GM12878 (cell line): ENCODE measurements around the gene CACNA1H. TPM values are rescaled to one million over a fixed set of nuclear protein-coding genes. Genes with fewer than 3 reads are reported as not detected.

Experiments used
- ATAC-seq: fragments of 200-7000 bp; cut with Tn5 transposase; 3 replicates; pipeline ENCODE4 v1.9.1; 2020; ENCODE audit warnings: mild to moderate bottlenecking, moderate library complexity
- BruUV-seq: library from RNA; stranded (reverse); fragments of 400-500 nt; replicated peaks from 2 replicates; lab custom pipeline; 2021; lab: Mats Ljungman, UMichigan
- CTCF ChIA-PET: fragments of 300-600 bp; sonication (Branson Sonifier 250); formaldehyde crosslinking; extraction: SDS; loops from one replicate; lab custom pipeline; 2021; ENCODE audit warnings: inconsistent platforms; lab: Yijun Ruan, JAX
- POLR2A ChIA-PET: fragments of 350-600 bp; formaldehyde crosslinking; extraction: SDS; loops from one replicate; lab custom pipeline; 2021; ENCODE audit warnings: inconsistent platforms; lab: Charles Lee
- RAD21 ChIA-PET: fragments of 300-600 bp; sonication (Branson Sonifier 250); formaldehyde crosslinking; loops from one replicate; lab custom pipeline; 2023; ENCODE audit warnings: antibody characterized with exemption; ENCODE audit not compliant: unreplicated experiment; lab: Charles Lee
- SMC1A ChIA-PET: fragments of 300-600 bp; sonication (Branson Sonifier 250); formaldehyde crosslinking; loops from one replicate; lab custom pipeline; 2023; ENCODE audit not compliant: unreplicated experiment, uncharacterized antibody; lab: Charles Lee
- DNase-seq: peaks from one replicate; pipeline ENCODE4 v3.0.0-alpha.2; 2011; ENCODE audit warnings: low read depth, low spot score
- FAIRE-seq: peaks from 3 replicates; lab custom pipeline; 2011; peaks lifted over from hg19 to GRCh38; lab: Jason Lieb, UNC
- H2AFZ ChIP-seq: 2 replicates; pipeline ENCODE4 v1.6.0; 2011; ENCODE audit warnings: low read depth, low read length, control low read depth; ENCODE audit not compliant: control insufficient read depth
- H3K27ac ChIP-seq: 2 replicates; pipeline ENCODE4 v1.5.1; 2011; ENCODE audit warnings: control low read depth; ENCODE audit not compliant: control insufficient read depth, insufficient read depth
- H3K27me3 ChIP-seq, 2 experiments: replicated peaks in 1 of 2; 2 replicates each; pipeline versions ENCODE4 v1.6.0 to v1.6.1; 2011; ENCODE audit warnings: low read length in 1 of 2; ENCODE audit not compliant: control insufficient read depth in 2 of 2, insufficient read depth in 2 of 2
- H3K36me3 ChIP-seq, 2 experiments: 2 replicates each; pipeline ENCODE4 v1.5.1; 2011; ENCODE audit warnings: low read length in 1 of 2; ENCODE audit not compliant: control insufficient read depth in 2 of 2, insufficient read depth in 2 of 2
- H3K4me1 ChIP-seq: 2 replicates; pipeline ENCODE4 v1.6.1; 2011; ENCODE audit warnings: mild to moderate bottlenecking, low read length, moderate library complexity, mixed read lengths; ENCODE audit not compliant: control insufficient read depth, insufficient read depth
- H3K4me2 ChIP-seq: 2 replicates; pipeline ENCODE4 v1.6.0; 2011; ENCODE audit warnings: control low read depth; ENCODE audit not compliant: control insufficient read depth, insufficient read depth
- H3K4me3 ChIP-seq: fragments of 200-600 bp; sonication (generic); 2 replicates; pipeline ENCODE4 v1.5.1; 2016
- H3K79me2 ChIP-seq: 2 replicates; pipeline ENCODE4 v1.6.0; 2011; ENCODE audit warnings: low read length; ENCODE audit not compliant: control insufficient read depth, insufficient read depth
- H3K9ac ChIP-seq: 2 replicates; pipeline ENCODE4 v1.8.0; 2011; ENCODE audit warnings: low read length, control low read depth, mixed read lengths; ENCODE audit not compliant: control insufficient read depth, insufficient read depth
- H3K9me3 ChIP-seq: replicated peaks from 3 replicates; pipeline ENCODE4 v1.5.1; 2011; ENCODE audit warnings: mild to moderate bottlenecking, low read length; ENCODE audit not compliant: control insufficient read depth, insufficient read depth
- H4K20me1 ChIP-seq: 2 replicates; pipeline ENCODE4 v1.6.0; 2011; ENCODE audit not compliant: control insufficient read depth, insufficient read depth
- BCLAF1 ChIP-seq: fragments of 450-650 bp; IDR thresholded peaks from 2 replicates; pipeline ENCODE4 v1.6.1; 2017; ENCODE audit warnings: antibody characterized with exemption, mild to moderate bottlenecking, moderate library complexity
- CEBPB ChIP-seq, 2 experiments: fragments of 150-350 bp in 1 of 2; IDR thresholded peaks; 2 replicates each; pipeline ENCODE4 v1.6.1; 2012 to 2014; ENCODE audit warnings: low read depth in 2 of 2, low read length in 2 of 2, borderline replicate concordance in 1 of 2, inconsistent platforms in 1 of 2
- CREM ChIP-seq: IDR thresholded peaks from 2 replicates; pipeline ENCODE4 v1.6.1; 2014; ENCODE audit warnings: antibody characterized with exemption, low read depth
- KDM1A ChIP-seq: fragments of 200-600 bp; sonication (generic); IDR thresholded peaks from 2 replicates; pipeline ENCODE4 v1.6.1; 2016; ENCODE audit warnings: borderline replicate concordance
- MTA2 ChIP-seq: fragments of 450-650 bp; IDR thresholded peaks from 2 replicates; pipeline ENCODE4 v1.6.1; 2016; ENCODE audit warnings: low read depth, mild to moderate bottlenecking, moderate library complexity
- NFIC ChIP-seq: IDR thresholded peaks from 2 replicates; pipeline ENCODE4 v1.6.1; 2012; ENCODE audit warnings: low read depth, mild to moderate bottlenecking, inconsistent platforms, low read length, moderate library complexity
- NFXL1 ChIP-seq: fragments of 450-650 bp; IDR thresholded peaks from 2 replicates; pipeline ENCODE4 v1.6.1; 2017; ENCODE audit warnings: antibody characterized with exemption, mild to moderate bottlenecking, borderline replicate concordance
- NFYA ChIP-seq: IDR thresholded peaks from 2 replicates; pipeline ENCODE4 v1.6.1; 2011; ENCODE audit warnings: low read depth, mild to moderate bottlenecking, low read length, improper control_type of control experiment, borderline replicate concordance
- STAT3 ChIP-seq: IDR thresholded peaks from 2 replicates; pipeline ENCODE4 v1.6.1; 2011; ENCODE audit warnings: low read depth, low read length, improper control_type of control experiment
- TBL1XR1 ChIP-seq: IDR thresholded peaks from 2 replicates; pipeline ENCODE4 v1.6.1; 2012; ENCODE audit warnings: low read depth, low read length, improper control_type of control experiment
- YBX1 ChIP-seq: fragments of 450-650 bp; IDR thresholded peaks from 2 replicates; pipeline ENCODE4 v1.6.1; 2016; ENCODE audit warnings: antibody characterized with exemption
- ZNF217 ChIP-seq: fragments of 450-650 bp; IDR thresholded peaks from 2 replicates; pipeline ENCODE4 v1.6.1; 2017; ENCODE audit warnings: antibody characterized with exemption, mild to moderate bottlenecking
- WGBS: methylation state at CpG from one replicate; pipeline ENCODE4 v1.1.6; 2016; ENCODE audit warnings: low lambda C conversion rate; ENCODE audit not compliant: insufficient replicate concordance, insufficient coverage; ENCODE audit errors: missing lambda C conversion rate; 5-methylcytosine and 5-hydroxymethylcytosine counted together
- in situ Hi-C: fragments of 300-500 bp; cut with MboI; formaldehyde crosslinking; loops from 9 replicates; pipeline ENCODE4 v1.14.3; 2018; ENCODE audit warnings: mixed read lengths
- intact Hi-C: fragments of 100-400 bp; cut with micrococcal nuclease; formaldehyde crosslinking; loops from one replicate; pipeline ENCODE4 v1.14.2; 2022; ENCODE audit not compliant: unreplicated experiment
- polyA plus RNA-seq, 11 experiments: library from polyadenylated mRNA; depleted of rRNA in 4 of 11; unstranded in 6 of 11; stranded (reverse) in 5 of 11; fragments of >200 nt; fragmentation: Nextera tagmentation in 4 of 11; fragmentation: Illumina TruSeq in 1 of 11; extraction: Ambion mirVana in 4 of 11; extraction: Trizol in 1 of 11; gene quantifications; 1 replicate in 1 of 11; 2 replicates in 10 of 11; pipeline versions ENCODE4 v1.2.1 to v1.2.3, GENCODE V29; 2011 to 2016; ENCODE audit warnings: inconsistent platforms in 2 of 11, missing spikeins in 2 of 11, low read depth in 1 of 11
- total RNA-seq, 4 experiments: library from RNA; depleted of rRNA in 3 of 4; stranded (reverse); fragments of >200 nt in 3 of 4; fragmentation: Illumina TruSeq in 1 of 4; extraction: Trizol in 1 of 4; gene quantifications; 2 replicates each; pipeline versions ENCODE4 v1.2.1 to v1.2.3, GENCODE V29; 2013 to 2021
- TF ChIP-seq, protein P1 (sequence below): fragments of 150-350 bp; IDR thresholded peaks from 2 replicates; pipeline ENCODE4 v1.6.1; 2014; ENCODE audit warnings: mild to moderate bottlenecking, low read depth, low read length
- TF ChIP-seq, protein P2 (sequence below): fragments of 450-650 bp; IDR thresholded peaks from 2 replicates; pipeline ENCODE4 v1.6.1; 2016; ENCODE audit warnings: mild to moderate bottlenecking

The CACNA1H gene
- total and polyA plus RNA-seq, 10 of the 15 experiments (the other 5 are each of a cell fraction or from before 2014, with no cell fraction given) = 0.03 to 0.54 TPM; not detected in 8

DNA sequence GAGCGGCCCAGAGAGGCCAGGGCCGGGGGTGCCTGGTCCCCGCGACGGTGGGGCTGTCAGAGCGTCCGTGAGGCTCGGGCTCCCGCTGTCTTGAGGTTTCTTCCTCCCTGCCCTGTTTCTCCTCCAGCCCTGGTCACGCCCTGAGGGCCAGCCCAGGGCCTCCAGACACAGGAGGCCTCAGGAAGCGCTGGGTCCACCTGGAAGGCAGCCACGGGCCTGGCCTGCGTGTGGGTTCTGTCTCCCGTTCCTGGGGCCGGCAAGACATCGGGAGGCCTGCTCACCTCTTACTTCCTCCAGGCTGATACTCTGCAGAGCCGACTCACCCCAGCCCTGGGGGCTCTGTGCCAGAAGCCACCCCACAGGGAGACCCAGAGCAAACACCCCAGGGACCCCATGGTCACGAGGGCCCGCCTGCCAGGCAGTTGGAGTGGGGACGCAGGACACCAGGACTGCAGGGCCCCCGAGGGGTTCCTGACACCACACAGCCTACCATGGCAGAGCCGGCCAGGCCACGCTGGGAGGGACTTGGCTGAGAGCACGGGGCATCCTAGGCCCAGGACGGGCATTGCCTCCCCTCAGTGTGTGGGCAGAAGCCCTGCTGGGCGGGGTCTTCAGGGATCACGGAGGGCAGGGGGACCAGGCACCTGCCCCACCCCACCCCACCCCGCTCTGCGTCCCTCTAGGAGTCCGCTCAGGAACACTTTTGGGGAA lies 18.9 kb upstream of the CACNA1H start (continued):
- TF ChIP-seq, protein P1, sequence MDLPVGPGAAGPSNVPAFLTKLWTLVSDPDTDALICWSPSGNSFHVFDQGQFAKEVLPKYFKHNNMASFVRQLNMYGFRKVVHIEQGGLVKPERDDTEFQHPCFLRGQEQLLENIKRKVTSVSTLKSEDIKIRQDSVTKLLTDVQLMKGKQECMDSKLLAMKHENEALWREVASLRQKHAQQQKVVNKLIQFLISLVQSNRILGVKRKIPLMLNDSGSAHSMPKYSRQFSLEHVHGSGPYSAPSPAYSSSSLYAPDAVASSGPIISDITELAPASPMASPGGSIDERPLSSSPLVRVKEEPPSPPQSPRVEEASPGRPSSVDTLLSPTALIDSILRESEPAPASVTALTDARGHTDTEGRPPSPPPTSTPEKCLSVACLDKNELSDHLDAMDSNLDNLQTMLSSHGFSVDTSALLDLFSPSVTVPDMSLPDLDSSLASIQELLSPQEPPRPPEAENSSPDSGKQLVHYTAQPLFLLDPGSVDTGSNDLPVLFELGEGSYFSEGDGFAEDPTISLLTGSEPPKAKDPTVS = no peak
- TF ChIP-seq CEBPB (IDR thresholded peaks at IDR 0.05; ENCODE audit: borderline replicate concordance in 1 of 2, low read depth in 2 of 2, low read length in 2 of 2) = no peak

DNA sequence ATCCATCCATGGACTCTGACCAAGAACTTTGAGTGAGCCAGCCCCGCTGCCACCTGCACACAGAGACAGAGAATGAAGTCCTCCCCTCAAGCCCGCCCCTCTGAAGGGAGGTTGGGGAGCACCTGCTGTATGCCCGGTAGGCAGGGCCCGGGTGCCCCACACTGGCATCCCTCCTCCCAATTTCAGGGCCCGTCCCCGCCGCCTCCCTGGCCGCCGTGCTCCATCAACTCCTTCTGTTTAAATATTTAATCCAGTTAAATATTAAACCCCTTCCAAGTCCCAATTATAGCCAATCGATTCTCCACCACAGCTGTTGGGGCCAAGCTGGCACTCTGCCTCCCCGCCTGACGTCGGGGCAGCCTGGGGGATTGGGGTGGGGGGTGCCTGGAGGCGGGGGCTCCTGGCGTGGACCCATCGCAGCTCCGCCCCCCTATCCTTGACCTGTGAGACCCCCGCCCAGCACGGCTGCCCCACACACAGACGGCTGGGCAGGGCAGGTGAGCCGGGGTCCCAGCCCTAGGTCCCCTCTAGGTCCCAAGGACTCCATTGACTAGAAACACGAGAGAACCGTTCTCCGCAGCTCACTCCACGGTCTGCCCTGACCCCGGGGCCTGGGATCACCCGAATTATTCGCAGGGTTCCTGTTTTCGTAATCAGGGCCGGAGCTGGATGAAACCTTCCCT lies 18.0 kb upstream of the CACNA1H start:
- H4K20me1 ChIP-seq = no peaks in the 10 kb centered on the region
- DNase-seq (no peak), ATAC-seq (no peak), FAIRE-seq (no peak)
- no peaks in the 10 kb centered on the region for H3K36me3 ChIP-seq
- H3K4me2 ChIP-seq = no peak overlapping the region
- H3K27ac ChIP-seq = no peak overlapping the region
- H3K4me3 ChIP-seq = no peak overlapping the region
- H3K27me3 ChIP-seq = no peaks in the 10 kb centered on the region
- H2AFZ ChIP-seq = no peak overlapping the region
- H3K9ac ChIP-seq = no peak overlapping the region
- BruUV-seq = no TSS peak
- no peaks in the 10 kb centered on the region for H3K4me1 ChIP-seq
- 39% methylated on average over 30 of the region's 30 CpGs for WGBS
- intact Hi-C loops = no loop called here
- CTCF ChIA-PET = no interaction called here
- RAD21 ChIA-PET = no interaction called here
- no peaks in the 10 kb centered on the region for H3K79me2 ChIP-seq
- POLR2A ChIA-PET = no interaction called here
- H3K9me3 ChIP-seq = no peaks in the 10 kb centered on the region
- SMC1A ChIA-PET = no interaction called here
- in situ Hi-C loops = no loop called here
- TF ChIP-seq MTA2 (no peak), NFYA (no peak), NFXL1 (no peak), YBX1 (no peak), BCLAF1 (no peak), KDM1A (no peak), ZNF217 (no peak), CREM (no peak), STAT3 (no peak), TBL1XR1 (no peak), NFIC (no peak)
- TF ChIP-seq, protein P2, sequence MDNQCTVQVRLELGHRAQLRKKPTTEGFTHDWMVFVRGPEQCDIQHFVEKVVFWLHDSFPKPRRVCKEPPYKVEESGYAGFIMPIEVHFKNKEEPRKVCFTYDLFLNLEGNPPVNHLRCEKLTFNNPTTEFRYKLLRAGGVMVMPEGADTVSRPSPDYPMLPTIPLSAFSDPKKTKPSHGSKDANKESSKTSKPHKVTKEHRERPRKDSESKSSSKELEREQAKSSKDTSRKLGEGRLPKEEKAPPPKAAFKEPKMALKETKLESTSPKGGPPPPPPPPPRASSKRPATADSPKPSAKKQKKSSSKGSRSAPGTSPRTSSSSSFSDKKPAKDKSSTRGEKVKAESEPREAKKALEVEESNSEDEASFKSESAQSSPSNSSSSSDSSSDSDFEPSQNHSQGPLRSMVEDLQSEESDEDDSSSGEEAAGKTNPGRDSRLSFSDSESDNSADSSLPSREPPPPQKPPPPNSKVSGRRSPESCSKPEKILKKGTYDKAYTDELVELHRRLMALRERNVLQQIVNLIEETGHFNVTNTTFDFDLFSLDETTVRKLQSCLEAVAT = no peak
